ENCODE measurements around the gene PRCD.
A peak's percentile ranks its signal among the peaks of the same experiment; 100 is the strongest.

Gene PRCD

GRCh38 chr17:76542566-76542971 is 2.7 kb downstream of the PRCD start:
- DNase-seq: no peak

GRCh38 chr17:76542984-76543383 is 3.1 kb downstream of the PRCD start:
- DNase-seq: no peak

GRCh38 chr17:76543482-76543825 is 3.6 kb downstream of the PRCD start:
- no peak for DNase-seq

GRCh38 chr17:76543826-76544545 is 4.1 kb downstream of the PRCD start:
- no peak for DNase-seq

- DNase-seq: no peak
These were observed 4.9 kb downstream of the PRCD start for GRCh38 chr17:76544546-76545365.

GRCh38 chr17:76545918-76546555 is 6.2 kb downstream of the PRCD start:
- DNase-seq: no peak

GRCh38 chr17:76546556-76547182 is 6.8 kb downstream of the PRCD start:
- no peak for DNase-seq

- DNase-seq: peak; percentile 50
These were observed 7.4 kb downstream of the PRCD start for GRCh38 chr17:76547183-76547641.

GRCh38 chr17:76547642-76548202 is 7.9 kb downstream of the PRCD start:
- DNase-seq: no peak

GRCh38 chr17:76548378-76549214 is 8.8 kb downstream of the PRCD start:
- no peak for DNase-seq

- no peak for DNase-seq
These were observed 9.3 kb downstream of the PRCD start for GRCh38 chr17:76549215-76549518.

GRCh38 chr17:76549539-76549938 is 9.7 kb downstream of the PRCD start:
- DNase-seq: no peak

- DNase-seq: no peak
These were observed 11.1 kb downstream of the PRCD start for GRCh38 chr17:76550712-76551615.

GRCh38 chr17:76551685-76552084 is 11.8 kb downstream of the PRCD start:
- no peak for DNase-seq

GRCh38 chr17:76553178-76553908 is 13.5 kb downstream of the PRCD start:
- no peak for DNase-seq

GRCh38 chr17:76554131-76554530 is 14.3 kb downstream of the PRCD start:
- DNase-seq: peak; percentile 10

GRCh38 chr17:76556765-76557367 is 17.0 kb downstream of the PRCD start:
- DNase-seq: no peak

- DNase-seq: peak; percentile 96
These were observed 17.7 kb downstream of the PRCD start for GRCh38 chr17:76557368-76558197.
